Measurements from ENCODE around the gene TMEM130.

DNA sequence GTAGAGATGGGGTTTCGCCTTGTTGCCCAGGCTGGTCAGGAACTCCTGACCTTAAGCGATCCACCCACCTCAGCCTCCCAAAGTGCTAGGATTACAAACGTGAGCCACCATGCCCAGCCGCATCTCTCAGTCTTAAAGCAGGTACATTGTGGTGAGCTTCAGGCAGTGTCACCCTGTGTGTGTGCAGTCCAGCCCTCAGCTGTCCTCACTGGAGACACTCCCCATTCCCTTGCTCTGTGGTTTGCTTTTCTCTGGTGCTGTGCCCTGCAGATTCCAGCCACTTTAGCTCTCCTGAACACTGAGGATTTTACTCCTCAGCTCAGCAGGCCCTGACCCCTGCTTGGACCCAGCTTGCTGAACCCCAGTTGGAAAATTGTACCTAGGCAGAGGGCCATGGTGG, 14.6 kb upstream of the TMEM130 start:
- TF ChIP-seq POLR2AphosphoS5 (IDR thresholded peaks at IDR 0.05; ENCODE audit: low read depth, low read length): no peak
- no peak for TF ChIP-seq TAF1 (IDR thresholded peaks at IDR 0.05; ENCODE audit: borderline replicate concordance, insufficient read depth, low read length)
